Activated naive CD4-positive, alpha-beta T cell (primary cell): Measurements from ENCODE around the gene AAMP.

ENCODE experiments used
- DNase-seq, 4 experiments: peaks; one replicate each; lab custom pipeline; 2025; lab: John Stamatoyannopoulos, UW

Gene AAMP

GRCh38 chr2:218260166-218260565 is 9.8 kb downstream of the AAMP start:
- no peak for DNase-seq

- no peak for DNase-seq
These were observed 10.6 kb downstream of the AAMP start for GRCh38 chr2:218259099-218259961.

GRCh38 chr2:218257390-218257981 is 12.5 kb downstream of the AAMP start:
- DNase-seq = peak in 3 of 4 experiments; percentile 19 to 39 (median 35)

GRCh38 chr2:218256612-218257350 is 13.2 kb downstream of the AAMP start:
- no peak for DNase-seq

GRCh38 chr2:218255446-218255845 is 14.5 kb downstream of the AAMP start:
- no peak for DNase-seq

GRCh38 chr2:218253232-218253625 is 16.7 kb downstream of the AAMP start:
- no peak for DNase-seq

- DNase-seq = no peak
These were observed 17.3 kb downstream of the AAMP start for GRCh38 chr2:218252509-218253231.

- DNase-seq = no peak
These were observed 20.2 kb downstream of the AAMP start for GRCh38 chr2:218249691-218250090.

GRCh38 chr2:218245214-218245613 is 24.7 kb downstream of the AAMP start:
- no peak for DNase-seq

GRCh38 chr2:218244665-218245064 is 25.3 kb downstream of the AAMP start:
- no peak for DNase-seq

GRCh38 chr2:218244204-218244603 is 25.7 kb downstream of the AAMP start:
- no peak for DNase-seq

- DNase-seq = no peak
These were observed 31.1 kb downstream of the AAMP start for GRCh38 chr2:218238887-218239286.

- no peak for DNase-seq
These were observed 33.1 kb downstream of the AAMP start for GRCh38 chr2:218236829-218237228.

- no peak for DNase-seq
These were observed 34.9 kb downstream of the AAMP start for GRCh38 chr2:218235017-218235416.

- no peak for DNase-seq
These were observed 35.4 kb downstream of the AAMP start for GRCh38 chr2:218234521-218234920.

- DNase-seq = no peak
These were observed 36.4 kb downstream of the AAMP start for GRCh38 chr2:218233543-218233942.

GRCh38 chr2:218230882-218231281 is 39.1 kb downstream of the AAMP start:
- no peak for DNase-seq

GRCh38 chr2:218229851-218230250 is 40.1 kb downstream of the AAMP start:
- no peak for DNase-seq

- no peak for DNase-seq
These were observed 40.7 kb downstream of the AAMP start for GRCh38 chr2:218229239-218229638.

GRCh38 chr2:218228366-218229090 is 41.4 kb downstream of the AAMP start:
- no peak for DNase-seq

- no peak for DNase-seq
These were observed 43.0 kb downstream of the AAMP start for GRCh38 chr2:218226903-218227302.

- DNase-seq = no peak
These were observed 45.8 kb downstream of the AAMP start for GRCh38 chr2:218224186-218224585.
